ENCODE results near the gene EGF.
"Not testable (repeated sequence)": the region's sequence is repeated elsewhere in the genome, so short reads cannot be mapped to it uniquely, and the experiment has no call there.

EGF gene

DNA sequence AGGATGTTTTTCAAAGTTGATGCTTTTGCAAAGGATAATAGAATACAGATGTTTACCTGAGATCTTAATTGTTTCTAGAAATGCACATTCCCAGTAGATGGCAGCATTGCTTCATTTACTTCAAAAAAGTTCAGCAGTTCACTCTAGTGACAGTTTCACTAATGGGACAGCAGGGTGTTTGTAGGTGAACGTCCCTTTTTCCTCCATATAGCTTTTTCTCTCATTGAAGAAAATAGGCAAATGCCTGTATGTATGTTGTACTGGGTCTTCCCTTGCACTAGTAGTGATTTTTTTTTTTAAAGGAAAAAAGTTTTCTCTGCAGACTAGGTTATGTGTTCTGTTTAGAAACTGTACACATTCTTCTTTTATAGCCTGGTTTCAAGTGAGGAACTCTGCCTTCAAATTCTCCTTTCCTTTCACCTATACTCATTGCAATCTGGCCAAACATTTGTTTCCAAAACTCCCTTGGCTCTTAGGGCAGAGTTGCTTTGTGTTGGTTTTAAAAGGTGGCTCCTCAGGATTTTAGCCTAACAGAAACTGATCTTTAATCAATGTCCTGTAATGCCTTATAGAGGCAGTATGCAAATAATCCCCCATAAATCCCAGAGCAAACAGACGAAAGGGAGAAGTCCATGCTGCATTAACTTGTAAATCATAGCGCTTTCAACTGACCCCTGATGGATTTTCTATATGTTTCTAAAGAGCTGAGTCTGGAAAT lies 86.3 kb downstream of the EGF start:
- FAIRE-seq, result peak; percentile 94

- FAIRE-seq, result no peak
These were observed 86.9 kb downstream of the EGF start for GRCh38 chr4:109999585-109999912.

DNA sequence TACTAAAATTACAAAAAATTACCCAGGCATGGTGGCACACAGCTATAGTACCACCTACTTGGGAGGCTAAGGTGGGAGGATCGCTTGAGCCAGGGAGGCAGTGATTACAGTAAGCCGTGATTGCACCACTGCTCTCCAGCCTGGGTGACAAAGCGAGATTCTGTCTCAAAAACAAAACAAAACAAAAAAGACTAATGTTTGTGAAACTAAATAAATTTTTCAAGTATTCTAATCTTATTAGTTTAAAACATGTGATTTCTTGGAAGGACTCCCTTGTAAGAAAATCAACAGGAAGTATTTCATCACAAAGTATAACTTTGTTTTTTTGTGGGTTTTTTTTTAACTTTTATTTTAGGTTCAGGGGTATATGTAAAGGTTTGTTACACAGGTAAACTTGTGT lies 89.6 kb downstream of the EGF start:
- peak; percentile 82 for FAIRE-seq

DNA sequence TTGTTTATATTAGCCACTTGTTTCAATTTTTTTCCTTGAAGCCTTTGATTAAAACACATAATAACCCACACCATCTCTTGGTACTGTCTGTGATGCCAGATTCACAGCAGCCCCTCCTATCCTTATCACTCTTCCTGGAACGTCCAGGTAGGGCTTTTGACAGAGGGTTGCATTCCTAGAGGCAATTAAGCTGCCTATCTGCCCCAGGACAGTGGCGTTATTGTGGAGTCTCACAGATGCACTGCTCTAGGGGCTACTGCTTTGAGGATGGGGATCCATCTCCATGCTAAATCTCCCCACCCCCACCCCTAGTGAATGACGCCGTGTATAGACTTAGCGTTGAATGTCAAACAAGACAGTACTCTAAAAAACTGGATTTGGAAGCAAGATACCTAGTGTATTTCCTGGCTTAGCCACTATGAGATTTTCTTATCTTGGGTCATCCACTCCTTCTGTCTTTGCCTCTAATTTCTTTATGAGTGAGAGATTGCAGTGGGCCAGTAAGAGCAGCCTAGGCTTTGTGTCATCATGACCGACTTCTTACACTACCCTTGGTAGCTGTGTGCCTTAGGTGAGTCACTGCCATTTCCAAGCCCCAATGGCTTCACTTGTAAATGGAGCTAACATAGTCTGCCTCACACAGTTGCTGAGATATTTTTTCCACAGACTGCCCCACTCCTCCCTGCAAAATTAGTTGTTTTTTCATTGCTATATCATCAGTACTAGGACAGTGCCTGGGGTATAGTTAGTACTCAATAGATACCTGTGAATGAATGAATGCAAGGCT lies 90.9 kb downstream of the EGF start:
- FAIRE-seq, result no peak

- peak; percentile 57 for FAIRE-seq
These were observed 91.9 kb downstream of the EGF start for GRCh38 chr4:110004556-110004955.

GRCh38 chr4:110005461-110006056 lies 92.9 kb downstream of the EGF start:
- peak; percentile 96 for FAIRE-seq

DNA sequence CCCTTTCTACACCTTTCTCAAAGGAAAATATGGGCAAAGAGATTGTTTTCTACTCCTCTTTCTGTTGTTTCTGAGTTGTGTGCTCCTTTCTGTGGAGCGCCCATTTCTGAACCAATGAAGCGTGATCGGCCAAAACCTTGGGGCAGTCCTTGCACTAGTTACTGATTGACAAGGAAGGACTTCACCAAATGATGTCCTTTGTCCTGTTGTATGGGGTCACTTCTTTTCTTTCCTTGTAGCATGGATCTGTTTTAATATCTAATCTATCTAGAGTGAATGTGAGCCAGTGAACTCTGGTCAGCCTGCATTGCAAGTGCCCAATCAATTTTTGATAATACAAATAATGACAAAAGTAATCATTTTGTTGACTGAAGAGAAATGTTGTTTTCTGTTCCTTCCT lies 94.5 kb downstream of the EGF start:
- no peak for FAIRE-seq

DNA sequence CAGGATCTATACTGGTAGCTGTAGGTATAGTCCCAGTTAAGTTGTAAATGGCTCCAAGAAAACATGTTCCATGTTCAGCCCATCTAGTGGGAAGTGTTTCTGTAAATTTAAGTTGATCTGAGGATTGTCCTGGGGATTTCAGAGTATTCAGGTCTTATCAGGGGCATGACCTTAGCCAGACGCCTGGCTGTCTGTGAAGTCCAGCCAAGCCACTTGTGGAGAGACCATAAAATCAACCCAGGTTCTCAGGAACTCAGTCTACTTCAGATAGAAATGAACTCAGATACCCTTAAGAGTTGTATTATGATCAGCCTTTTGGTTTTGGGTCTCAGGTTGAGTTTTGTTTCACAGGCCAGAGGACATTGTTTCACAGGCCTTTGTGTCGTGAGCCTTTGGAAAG lies 95.9 kb downstream of the EGF start:
- FAIRE-seq, result no peak

DNA sequence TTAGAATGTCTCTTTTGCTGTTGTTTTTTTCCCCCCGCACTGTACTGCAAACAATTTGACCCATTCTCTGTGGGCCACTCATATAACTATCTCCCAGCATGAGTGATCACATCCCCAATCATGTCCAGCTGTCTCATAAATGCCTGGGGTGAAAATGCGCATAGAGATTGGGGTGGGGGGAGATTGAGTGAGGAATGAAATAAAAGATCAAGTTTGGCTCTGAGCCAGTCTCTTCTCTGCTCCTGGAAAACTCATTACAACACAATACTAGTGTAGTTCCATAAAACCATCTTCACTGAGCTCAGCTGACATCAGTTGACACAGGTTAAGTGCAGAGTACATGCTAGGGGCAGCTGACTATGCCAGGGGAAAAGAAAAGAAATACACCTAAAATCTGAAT lies 96.9 kb downstream of the EGF start:
- no peak for FAIRE-seq

GRCh38 chr4:110010797-110011196 lies 98.1 kb downstream of the EGF start:
- FAIRE-seq, result no peak

- no peak for FAIRE-seq
These were observed 100.2 kb downstream of the EGF start for GRCh38 chr4:110012917-110013316.

- FAIRE-seq, result no peak
These were observed 101.5 kb downstream of the EGF start for GRCh38 chr4:110014233-110014632.

GRCh38 chr4:110019153-110019552 lies 106.5 kb downstream of the EGF start:
- no peak for FAIRE-seq

GRCh38 chr4:110020139-110020538 lies 107.5 kb downstream of the EGF start:
- FAIRE-seq, result no peak

GRCh38 chr4:110020646-110021443 lies 108.2 kb downstream of the EGF start:
- no peak for FAIRE-seq

DNA sequence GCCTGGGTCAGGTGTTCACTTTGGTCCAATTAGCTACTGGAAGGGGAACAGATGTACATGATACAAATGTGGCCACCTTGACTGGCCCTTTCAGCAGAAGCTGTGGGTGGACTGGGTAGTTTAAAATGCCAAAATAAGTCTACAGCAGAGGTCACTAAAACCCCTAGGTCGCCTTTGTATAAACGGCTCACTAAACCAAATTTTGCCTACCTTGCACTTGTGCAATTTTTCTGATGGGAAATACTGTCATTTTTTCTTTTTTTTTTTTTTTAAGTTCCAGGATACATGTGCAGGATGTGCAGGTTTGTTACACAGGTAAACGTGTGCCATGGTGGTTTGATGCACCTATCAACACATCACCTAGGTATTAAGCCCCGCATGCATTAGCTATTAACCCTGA lies 109.8 kb downstream of the EGF start:
- no peak for FAIRE-seq

DNA sequence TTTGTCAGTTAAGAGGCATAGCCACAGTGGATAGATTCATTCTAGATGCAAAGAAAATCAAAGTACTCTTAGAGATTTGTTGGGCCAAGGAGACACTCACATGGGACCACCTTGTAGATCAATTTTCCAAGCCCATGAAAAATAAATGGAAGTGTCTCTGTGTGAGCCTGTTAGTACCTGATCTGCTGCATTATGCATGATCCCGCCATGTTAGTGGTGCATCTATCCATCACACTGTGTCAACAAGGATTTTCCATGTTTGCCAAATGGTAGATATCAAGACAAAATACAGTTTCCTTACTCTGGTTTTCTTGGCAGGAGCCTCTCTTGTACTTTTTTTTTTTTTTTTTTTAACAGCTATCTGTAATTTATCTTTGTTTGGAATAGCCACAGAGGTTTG lies 112.4 kb downstream of the EGF start:
- FAIRE-seq, result no peak

- FAIRE-seq, result peak; percentile 72
These were observed 113.0 kb downstream of the EGF start for GRCh38 chr4:110025718-110026117.

GRCh38 chr4:110032603-110033002 lies 119.9 kb downstream of the EGF start:
- FAIRE-seq, result no peak

GRCh38 chr4:110033355-110034025 lies 120.8 kb downstream of the EGF start:
- no peak for FAIRE-seq

GRCh38 chr4:110034026-110034393 lies 121.3 kb downstream of the EGF start:
- FAIRE-seq, result no peak

DNA sequence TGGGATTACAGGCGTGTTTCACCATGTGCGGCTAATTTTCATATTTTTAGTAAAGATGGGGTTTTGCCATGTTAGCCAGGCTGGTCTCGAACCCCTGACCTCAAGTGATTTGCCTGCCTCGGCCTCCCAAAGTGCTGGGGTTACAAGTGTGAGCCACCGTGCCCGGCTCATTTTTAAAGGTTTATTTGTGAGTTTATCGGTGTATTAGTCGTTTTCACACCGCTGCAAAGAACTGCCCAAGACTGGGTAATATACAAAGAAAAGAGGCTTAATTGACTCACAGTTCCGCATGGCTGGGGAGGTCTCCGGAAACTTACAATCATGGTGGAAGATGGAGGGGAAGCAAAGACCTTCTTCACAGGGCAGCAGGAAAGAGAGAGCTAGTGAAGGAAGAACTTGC lies 126.5 kb downstream of the EGF start:
- FAIRE-seq, result not testable (repeated sequence)

DNA sequence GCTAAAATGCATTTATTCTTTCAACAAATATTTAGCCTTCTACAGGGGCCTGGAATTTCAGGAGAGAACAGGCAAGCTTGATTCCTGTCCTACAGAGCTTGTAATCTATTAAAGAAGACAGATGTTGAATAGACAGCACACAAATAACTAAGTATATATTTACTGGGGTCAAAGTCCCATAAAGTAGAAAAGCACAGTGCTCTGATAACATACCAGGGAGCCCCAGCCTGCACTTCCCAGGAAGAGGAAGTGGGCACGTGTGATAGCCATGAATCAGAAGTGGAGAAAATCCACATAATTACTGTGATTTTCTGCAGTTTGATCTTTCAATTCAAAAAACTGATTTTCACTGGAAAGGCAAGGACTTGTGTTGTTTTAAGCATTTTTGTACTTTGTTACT lies 129.1 kb downstream of the EGF start:
- FAIRE-seq, result no peak

All from endometrium (tissue), 2 donors.